H1 (cell line): ENCODE measurements around the gene NUP205. TPM values are rescaled to one million over a fixed set of nuclear protein-coding genes. Genes with fewer than 3 reads are reported as not detected.

ENCODE experiments used
- CTCF ChIA-PET: fragments of 300-600 bp; sonication (Branson Sonifier 250); formaldehyde crosslinking; loops from one replicate; lab custom pipeline; 2021; ENCODE audit not compliant: partially characterized antibody; lab: Charles Lee
- POLR2A ChIA-PET: fragments of 300-600 bp; sonication (Branson Sonifier 250); formaldehyde crosslinking; loops from one replicate; lab custom pipeline; 2021; ENCODE audit warnings: inconsistent platforms; ENCODE audit not compliant: partially characterized antibody; lab: Charles Lee
- DNase-seq, 2 experiments: peaks; one replicate each; pipeline versions ENCODE4 v3.0.0 to v3.0.0-alpha.2; 2010 to 2022; ENCODE audit warnings: low spot score in 2 of 2, low read depth in 1 of 2, mixed read lengths in 1 of 2
- FAIRE-seq: peaks from 2 replicates; lab custom pipeline; 2011; peaks lifted over from hg19 to GRCh38; lab: Jason Lieb, UNC
- H2AFZ ChIP-seq: 2 replicates; pipeline ENCODE4 v1.8.1; 2012; ENCODE audit warnings: low read length, inconsistent platforms
- H2AK5ac ChIP-seq: 2 replicates; pipeline ENCODE4 v1.6.1; 2013; ENCODE audit warnings: low read depth, low read length
- H2BK120ac ChIP-seq: replicated peaks from 2 replicates; pipeline ENCODE3; 2013; ENCODE audit warnings: low read depth, low read length, inconsistent platforms
- H2BK12ac ChIP-seq: 2 replicates; pipeline ENCODE4 v1.6.1; 2013; ENCODE audit warnings: low read depth, low read length
- H2BK15ac ChIP-seq: 2 replicates; pipeline ENCODE4 v1.6.1; 2013; ENCODE audit warnings: low read length
- H2BK20ac ChIP-seq: 2 replicates; pipeline ENCODE4 v1.6.1; 2013; ENCODE audit warnings: low read length
- H2BK5ac ChIP-seq: 2 replicates; pipeline ENCODE4 v1.6.1; 2013; ENCODE audit warnings: low read depth, low read length
- H3K14ac ChIP-seq: 2 replicates; pipeline ENCODE4 v1.6.1; 2013; ENCODE audit warnings: inconsistent platforms; ENCODE audit not compliant: insufficient read length
- H3K18ac ChIP-seq: 2 replicates; pipeline ENCODE4 v1.6.1; 2013; ENCODE audit warnings: low read length; ENCODE audit errors: extremely low read depth
- H3K23ac ChIP-seq: 2 replicates; pipeline ENCODE4 v1.6.1; 2013; ENCODE audit warnings: inconsistent platforms; ENCODE audit not compliant: insufficient read length
- H3K23me2 ChIP-seq: 2 replicates; pipeline ENCODE4 v1.6.1; 2013; ENCODE audit warnings: low read depth, low read length
- H3K27ac ChIP-seq: 2 replicates; pipeline ENCODE4 v1.6.1; 2011; ENCODE audit warnings: low read depth, low read length, inconsistent platforms
- H3K27me3 ChIP-seq, 4 experiments: replicated peaks in 1 of 4; 1 replicate in 1 of 4; 2 replicates in 3 of 4; pipeline versions ENCODE4 v1.6.1 to v1.8.1; 2011 to 2013; ENCODE audit warnings: low read length in 3 of 4, mild to moderate bottlenecking in 3 of 4, inconsistent platforms in 2 of 4, mixed read lengths in 2 of 4, moderate library complexity in 1 of 4; ENCODE audit not compliant: control insufficient read depth in 3 of 4, insufficient read depth in 3 of 4; ENCODE audit errors: extremely low read depth in 1 of 4
- H3K36me3 ChIP-seq, 4 experiments: 2 replicates each; pipeline versions ENCODE4 v1.6.1 to v1.8.1; 2011 to 2013; ENCODE audit warnings: mild to moderate bottlenecking in 4 of 4, low read length in 3 of 4, moderate library complexity in 2 of 4, control low read depth in 1 of 4, inconsistent platforms in 1 of 4; ENCODE audit not compliant: insufficient read depth in 4 of 4, control insufficient read depth in 2 of 4
- H3K4ac ChIP-seq: replicated peaks from 2 replicates; pipeline ENCODE3; 2013; ENCODE audit warnings: low read length, low read depth, mixed read lengths, inconsistent platforms; ENCODE audit not compliant: insufficient read length
- H3K4me1 ChIP-seq, 4 experiments: replicated peaks in 1 of 4; 1 replicate in 1 of 4; 2 replicates in 3 of 4; pipeline versions ENCODE4 v1.6.1 to v1.8.1; 2011 to 2013; ENCODE audit warnings: low read length in 3 of 4, inconsistent platforms in 2 of 4, mixed read lengths in 1 of 4; ENCODE audit not compliant: insufficient read depth in 4 of 4, control insufficient read depth in 3 of 4
- H3K4me2 ChIP-seq, 2 experiments: 2 replicates each; pipeline versions ENCODE4 v1.6.1 to v1.8.1; 2011 to 2013; ENCODE audit warnings: low read depth in 2 of 2, low read length in 2 of 2, control low read depth in 1 of 2, inconsistent platforms in 1 of 2, mild to moderate bottlenecking in 1 of 2; ENCODE audit not compliant: insufficient read depth in 1 of 2
- H3K4me3 ChIP-seq, 4 experiments: fragments of 200-600, 300-600 bp in 1 of 4; sonication (generic), shearing (Covaris generic), sonication (Bioruptor Twin) in 1 of 4; 2 replicates each; pipeline versions ENCODE4 v1.5.1 to v1.8.1; 2011 to 2016; ENCODE audit warnings: low read length in 4 of 4, low read depth in 3 of 4, control low read depth in 2 of 4, inconsistent platforms in 2 of 4, mild to moderate bottlenecking in 2 of 4, mixed read lengths in 1 of 4, moderate library complexity in 1 of 4; ENCODE audit not compliant: insufficient read depth in 2 of 4; ENCODE audit errors: extremely low read depth in 1 of 4
- H3K56ac ChIP-seq: replicated peaks from 2 replicates; pipeline ENCODE3; 2013; ENCODE audit warnings: low read depth, mild to moderate bottlenecking, mixed read lengths, low read length, inconsistent platforms; ENCODE audit not compliant: insufficient read length
- H3K79me1 ChIP-seq: 2 replicates; pipeline ENCODE4 v1.6.1; 2013; ENCODE audit warnings: low read depth, low read length, control low read depth
- H3K79me2 ChIP-seq, 2 experiments: 2 replicates each; pipeline versions ENCODE4 v1.6.1 to v1.8.1; 2012 to 2013; ENCODE audit warnings: low read length in 2 of 2, mild to moderate bottlenecking in 2 of 2, inconsistent platforms in 1 of 2; ENCODE audit not compliant: insufficient read depth in 2 of 2, control insufficient read depth in 1 of 2
- H3K9ac ChIP-seq, 4 experiments: replicated peaks in 1 of 4; 1 replicate in 1 of 4; 2 replicates in 3 of 4; pipeline versions ENCODE4 v1.6.1 to v1.8.1; 2011 to 2013; ENCODE audit warnings: low read depth in 3 of 4, low read length in 3 of 4, control low read depth in 2 of 4, mild to moderate bottlenecking in 2 of 4, moderate library complexity in 2 of 4, inconsistent platforms in 1 of 4; ENCODE audit errors: extremely low read depth in 1 of 4
- H3K9me3 ChIP-seq, 2 experiments: 2 replicates each; pipeline versions ENCODE4 v1.6.1 to v1.8.1; 2012 to 2013; ENCODE audit warnings: mild to moderate bottlenecking in 2 of 2, moderate library complexity in 2 of 2, control low read depth in 1 of 2, inconsistent platforms in 1 of 2, low read depth in 1 of 2, low read length in 1 of 2, mixed read lengths in 1 of 2; ENCODE audit not compliant: insufficient read depth in 2 of 2
- H4K20me1 ChIP-seq, 2 experiments: replicated peaks in 1 of 2; 2 replicates each; pipeline versions ENCODE3 to v1.8.1; 2011 to 2013; ENCODE audit warnings: inconsistent platforms in 2 of 2, low read length in 2 of 2, mild to moderate bottlenecking in 1 of 2; ENCODE audit not compliant: insufficient read depth in 2 of 2, control insufficient read depth in 1 of 2
- H4K5ac ChIP-seq: 2 replicates; pipeline ENCODE4 v1.6.1; 2013; ENCODE audit warnings: low read length, low read depth, mixed read lengths, inconsistent platforms; ENCODE audit not compliant: insufficient read length
- H4K8ac ChIP-seq: 2 replicates; pipeline ENCODE4 v1.8.0; 2013; ENCODE audit warnings: mild to moderate bottlenecking, moderate library complexity, low read length, inconsistent platforms; ENCODE audit not compliant: insufficient read depth; ENCODE audit errors: extremely low read depth
- H4K91ac ChIP-seq: replicated peaks from 2 replicates; pipeline ENCODE3; 2013; ENCODE audit warnings: low read length, mixed read lengths, inconsistent platforms; ENCODE audit not compliant: insufficient read length
- BACH1 ChIP-seq: IDR thresholded peaks from 2 replicates; pipeline ENCODE4 v1.6.1; 2012; ENCODE audit warnings: low read length, improper control_type of control experiment
- CEBPB ChIP-seq: IDR thresholded peaks from 2 replicates; pipeline ENCODE4 v1.6.1; 2012; ENCODE audit warnings: low read depth, low read length
- EP300 ChIP-seq, 2 experiments: IDR thresholded peaks; 1 replicate in 1 of 2; 2 replicates in 1 of 2; pipeline ENCODE4 v1.6.1; 2011 to 2012; ENCODE audit warnings: low read depth in 2 of 2, low read length in 2 of 2, mild to moderate bottlenecking in 2 of 2, borderline replicate concordance in 1 of 2, inconsistent platforms in 1 of 2, moderate library complexity in 1 of 2
- EZH2 ChIP-seq: fragments of 200-600 bp; sonication (generic); IDR thresholded peaks from 2 replicates; pipeline ENCODE4 v1.7.1; 2012; ENCODE audit warnings: low read depth, mild to moderate bottlenecking, moderate library complexity, low read length, inconsistent platforms; ENCODE audit not compliant: severe bottlenecking
- HDAC6 ChIP-seq: IDR thresholded peaks from one replicate; pipeline ENCODE4 v1.7.1; 2012; ENCODE audit warnings: low read depth, mild to moderate bottlenecking, inconsistent platforms, low read length, moderate library complexity
- POLR2AphosphoS5 ChIP-seq: IDR thresholded peaks from 2 replicates; pipeline ENCODE4 v1.6.1; 2011; ENCODE audit warnings: low read depth, low read length
- RNF2 ChIP-seq: fragments of 200-900, 300-1000 bp; sonication (generic); IDR thresholded peaks from 2 replicates; pipeline ENCODE4 v1.7.1; 2016; ENCODE audit warnings: borderline replicate concordance, low read depth, mild to moderate bottlenecking, antibody characterized with exemption, low read length; ENCODE audit not compliant: poor library complexity, severe bottlenecking; ENCODE audit errors: missing control alignments
- SAP30 ChIP-seq: fragments of 300-600 bp; sonication (generic); IDR thresholded peaks from 2 replicates; pipeline ENCODE4 v1.7.1; 2012; ENCODE audit warnings: low read length, moderate library complexity, mild to moderate bottlenecking, inconsistent platforms; ENCODE audit not compliant: insufficient read depth, insufficient replicate concordance
- SIN3A ChIP-seq, 2 experiments: IDR thresholded peaks in 1 of 2; conservative IDR thresholded peaks in 1 of 2; 2 replicates each; pipeline ENCODE4 v1.6.1; 2011 to 2012; ENCODE audit warnings: low read length in 2 of 2, improper control_type of control experiment in 1 of 2, low read depth in 1 of 2, mild to moderate bottlenecking in 1 of 2
- SP1 ChIP-seq: IDR thresholded peaks from 2 replicates; pipeline ENCODE4 v1.6.1; 2011; ENCODE audit warnings: low read depth, low read length
- TCF12 ChIP-seq: IDR thresholded peaks from 2 replicates; pipeline ENCODE4 v1.6.1; 2011; ENCODE audit warnings: low read depth, mild to moderate bottlenecking, low read length
- ZNF274 ChIP-seq: IDR thresholded peaks from 2 replicates; pipeline ENCODE4 v1.7.0; 2012; ENCODE audit warnings: low read length, borderline replicate concordance; ENCODE audit errors: extremely low read depth
- WGBS, 2 experiments: shearing (Covaris generic) in 1 of 2; methylation state at CpG; one replicate each; pipeline versions ENCODE4 v1.1.6 to v1.1.7; 2013 to 2015; ENCODE audit warnings: low lambda C conversion rate in 2 of 2, mixed read lengths in 2 of 2, inconsistent platforms in 1 of 2, low coverage in 1 of 2, missing lambda C conversion rate in 1 of 2; ENCODE audit not compliant: insufficient replicate concordance in 2 of 2, insufficient coverage in 1 of 2, insufficient read length in 1 of 2; ENCODE audit errors: extremely low coverage in 1 of 2, missing lambda C conversion rate in 1 of 2; 5-methylcytosine and 5-hydroxymethylcytosine counted together
- polyA plus RNA-seq, 7 experiments: library from polyadenylated mRNA; depleted of rRNA in 3 of 7; stranded (reverse) in 5 of 7; unstranded in 2 of 7; fragments of >200 nt in 5 of 7; fragments of 200-250 nt in 2 of 7; gene quantifications; 1 replicate in 5 of 7; 2 replicates in 1 of 7; 4 replicates in 1 of 7; pipeline versions ENCODE4 v1.2.1 to v1.2.3, GENCODE V29; 2011 to 2013; ENCODE audit warnings: missing spikeins in 2 of 7, mixed read lengths in 2 of 7
- total RNA-seq: library from RNA; stranded (reverse); fragmentation: NEBNext Ultra II Directional; extraction: Animal tissue kit (Norgen Biotek cat#: 25700); gene quantifications from 2 replicates; pipeline ENCODE4 v1.2.1, GENCODE V29; 2021

NUP205 gene
- total and polyA plus RNA-seq, 2 of the 8 experiments (the other 6 are each of a cell fraction or from before 2014, with no cell fraction given), result 148 to 216 TPM

GRCh38 chr7:135575296-135575695 lies 17.6 kb downstream of the NUP205 start:
- H2BK20ac ChIP-seq, result no peak overlapping the region
- FAIRE-seq (no peak), DNase-seq (no peak)
- no peaks in the 10 kb centered on the region for H3K9me3 ChIP-seq
- no peak overlapping the region for H3K23ac ChIP-seq
- H3K36me3 ChIP-seq, result peaks cover 39 to 94% (median 68%) of the 10 kb centered on the region in 4 experiments
- H2BK15ac ChIP-seq, result no peak overlapping the region
- POLR2A ChIA-PET, result no interaction called here
- no peak overlapping the region for H3K4me2 ChIP-seq
- H2BK12ac ChIP-seq, result no peak overlapping the region
- H3K14ac ChIP-seq, result no peak overlapping the region
- H3K9ac ChIP-seq, result no peak overlapping the region
- no peak overlapping the region for H4K5ac ChIP-seq
- H3K79me1 ChIP-seq, result peaks cover 2% of the 10 kb centered on the region; the same call in 1 of the 2 replicates
- no peak overlapping the region for H2BK5ac ChIP-seq
- H3K27ac ChIP-seq, result no peak overlapping the region
- CTCF ChIA-PET, result interaction anchor here (0.5 kb wide), 1 partner anchor 211 kb away, joined by 3 read pairs; no protein-coding TSS in a partner anchor
- no peak overlapping the region for H3K18ac ChIP-seq
- no peak overlapping the region for H3K56ac ChIP-seq
- H2AK5ac ChIP-seq, result no peak overlapping the region
- no peaks in the 10 kb centered on the region for H3K23me2 ChIP-seq
- H3K79me2 ChIP-seq, result peaks cover 0 to 24% of the 10 kb centered on the region in 2 experiments; a peak in 2 of 4 replicates
- H4K91ac ChIP-seq, result no peak overlapping the region
- H3K4me1 ChIP-seq, result no peaks in the 10 kb centered on the region
- no peaks in the 10 kb centered on the region for H3K27me3 ChIP-seq
- TF ChIP-seq EZH2 (no peak), SIN3A (conservative IDR thresholded peaks at IDR 0.05 in 1 of 2, IDR thresholded peaks at IDR 0.05 in 1 of 2; ENCODE audit: low read depth in 1 of 2, low read length in 2 of 2) (no peak), SAP30 (no peak), CEBPB (no peak), RNF2 (no peak), EP300 (IDR thresholded peaks at IDR 0.05; ENCODE audit: borderline replicate concordance in 1 of 2, low read depth in 2 of 2, low read length in 2 of 2) (no peak), HDAC6 (no peak), SP1 (no peak), TCF12 (no peak), BACH1 (no peak), ZNF274 (no peak), POLR2AphosphoS5 (no peak)
- 91% methylated on average over 4 of the region's 4 CpGs; no CpG with 5 or more reads in 1 of the 2 experiments for WGBS, 2 experiments
- H4K20me1 ChIP-seq, result peaks cover 3 to 5% of the 10 kb centered on the region in 2 experiments
- H3K4me3 ChIP-seq, result no peak overlapping the region
- no peak overlapping the region for H3K4ac ChIP-seq
- H4K8ac ChIP-seq, result no peak overlapping the region
- no peak overlapping the region for H2AFZ ChIP-seq
- H2BK120ac ChIP-seq, result no peak overlapping the region
